Activated CD4-positive, alpha-beta T cell treated with anti-CD3 and anti-CD28 coated beads, Interleukin-2, Interleukin-4, amounts not matched to agents 100 ng/mL and 50 ng/mL, durations not matched to agents 16 hours and 8 hours (primary cell): ENCODE measurements around the gene HIGD1A.

Source experiments
- DNase-seq: peaks from one replicate; pipeline ENCODE4 v3.0.0-alpha.2; 2020; ENCODE audit warnings: low spot score

HIGD1A gene

GRCh38 chr3:42804106-42804830 is at the start of gene HIGD1A:
Gene HIGD1A, minus strand, starts transcription at chr3:42804490. Its CDS starts 10,237 bp downstream, at chr3:42794253.
- peak; percentile 97 for DNase-seq

- DNase-seq, result no peak
Measured at GRCh38 chr3:42853739-42854302, 49.5 kb upstream of the HIGD1A start.

- no peak for DNase-seq
Measured at GRCh38 chr3:42853056-42853455, 48.8 kb upstream of the HIGD1A start.

- no peak for DNase-seq
Measured at GRCh38 chr3:42852441-42852840, 48.2 kb upstream of the HIGD1A start.

GRCh38 chr3:42851228-42851834 is 47.0 kb upstream of the HIGD1A start:
- no peak for DNase-seq

GRCh38 chr3:42850263-42850662 is 46.0 kb upstream of the HIGD1A start:
- no peak for DNase-seq

- DNase-seq, result no peak
Measured at GRCh38 chr3:42849017-42849416, 44.7 kb upstream of the HIGD1A start.

- no peak for DNase-seq
Measured at GRCh38 chr3:42847731-42848130, 43.4 kb upstream of the HIGD1A start.

GRCh38 chr3:42846685-42847522 is 42.6 kb upstream of the HIGD1A start:
- peak; percentile 10 for DNase-seq

- DNase-seq, result no peak
Measured at GRCh38 chr3:42844815-42845214, 40.5 kb upstream of the HIGD1A start.

GRCh38 chr3:42844412-42844713 is 40.1 kb upstream of the HIGD1A start:
- DNase-seq, result no peak

- no peak for DNase-seq
Measured at GRCh38 chr3:42843713-42844411, 39.6 kb upstream of the HIGD1A start.

GRCh38 chr3:42841332-42841731 is 37.0 kb upstream of the HIGD1A start:
- DNase-seq, result no peak

GRCh38 chr3:42839616-42840015 is 35.3 kb upstream of the HIGD1A start:
- DNase-seq, result peak; percentile 49

GRCh38 chr3:42838571-42838970 is 34.3 kb upstream of the HIGD1A start:
- no peak for DNase-seq

- DNase-seq, result no peak
Measured at GRCh38 chr3:42836150-42837123, 32.1 kb upstream of the HIGD1A start.

- peak; percentile 83 for DNase-seq
Measured at GRCh38 chr3:42831321-42831713, 27.0 kb upstream of the HIGD1A start.

- no peak for DNase-seq
Measured at GRCh38 chr3:42830437-42831320, 26.4 kb upstream of the HIGD1A start.

- DNase-seq, result no peak
Measured at GRCh38 chr3:42829628-42830436, 25.5 kb upstream of the HIGD1A start.
